Endothelial cell of umbilical vein (primary cell): ENCODE measurements around the gene ANKS6.

Source experiments
- CTCF ChIP-seq, 2 donors: IDR thresholded peaks; 1 replicate in 1 of 2; 2 replicates in 1 of 2; pipeline ENCODE4 v1.5.1; 2011; ENCODE audit warnings: low read length in 2 of 2, mild to moderate bottlenecking in 2 of 2, moderate library complexity in 2 of 2, control low read depth in 1 of 2, inconsistent platforms in 1 of 2, low read depth in 1 of 2; ENCODE audit not compliant: insufficient read depth in 1 of 2; ENCODE audit errors: extremely low read depth in 1 of 2
- EZH2 ChIP-seq: IDR thresholded peaks from 2 replicates; pipeline ENCODE4 v1.6.1; 2012; ENCODE audit warnings: borderline replicate concordance, low read depth, mild to moderate bottlenecking, moderate library complexity, low read length, inconsistent platforms; ENCODE audit not compliant: severe bottlenecking
- GATA2 ChIP-seq: IDR thresholded peaks from 2 replicates; pipeline ENCODE4 v1.7.0; 2011; ENCODE audit warnings: low read depth, mild to moderate bottlenecking, moderate library complexity, mixed read lengths, low read length; ENCODE audit not compliant: insufficient read length, insufficient read depth
- JUN ChIP-seq: IDR thresholded peaks from 2 replicates; pipeline ENCODE4 v1.6.1; 2011; ENCODE audit warnings: borderline replicate concordance, low read depth; ENCODE audit not compliant: insufficient read length, insufficient read depth
- MYC ChIP-seq: IDR thresholded peaks from one replicate; pipeline ENCODE4 v1.6.1; 2011; ENCODE audit warnings: mild to moderate bottlenecking, low read depth, low read length
- POLR2A ChIP-seq: IDR thresholded peaks from 2 replicates; pipeline ENCODE4 v1.6.1; 2012; ENCODE audit warnings: low read depth, mild to moderate bottlenecking, control low read depth, low read length
- POLR2AphosphoS5 ChIP-seq: IDR thresholded peaks from 2 replicates; pipeline ENCODE4 v1.6.1; 2012; ENCODE audit warnings: low read depth, mild to moderate bottlenecking, control low read depth, low read length, moderate library complexity; ENCODE audit not compliant: insufficient read depth
- TF ChIP-seq, protein P1 (sequence below): IDR thresholded peaks from 2 replicates; pipeline ENCODE4 v1.6.1; 2011; ENCODE audit not compliant: insufficient read depth, insufficient read length

DNA sequence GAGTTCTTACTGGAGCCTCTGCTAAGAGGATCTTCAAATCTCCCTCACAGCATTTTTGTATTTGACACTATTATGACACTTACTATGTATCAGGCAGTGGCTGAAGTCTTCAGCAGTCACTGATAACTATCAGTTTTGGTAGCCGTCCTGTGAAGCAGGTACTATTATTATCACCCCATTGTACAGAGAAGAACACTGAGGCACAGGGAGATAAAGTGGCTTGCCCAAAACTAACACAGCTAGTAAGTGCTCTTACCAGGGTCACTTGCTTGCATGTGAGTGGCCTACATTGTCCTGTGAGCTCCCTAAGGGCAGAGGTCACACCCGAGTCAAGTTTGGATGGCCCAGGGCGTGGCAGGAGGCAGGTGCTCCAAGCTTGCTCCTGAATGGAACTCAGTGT, 104.5 kb downstream of the ANKS6 start:
- TF ChIP-seq CTCF (IDR thresholded peaks at IDR 0.05; ENCODE audit: extremely low read depth in 1 of 2, insufficient read depth in 1 of 2, low read depth in 1 of 2, low read length in 2 of 2) (no peak), JUN (no peak), POLR2A (no peak), MYC (no peak), EZH2 (no peak), POLR2AphosphoS5 (no peak), GATA2 (no peak)
- TF ChIP-seq, protein P1, sequence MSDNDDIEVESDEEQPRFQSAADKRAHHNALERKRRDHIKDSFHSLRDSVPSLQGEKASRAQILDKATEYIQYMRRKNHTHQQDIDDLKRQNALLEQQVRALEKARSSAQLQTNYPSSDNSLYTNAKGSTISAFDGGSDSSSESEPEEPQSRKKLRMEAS: no peak
